K562 (cell line): ENCODE data around the gene EPHB2. TPM values are rescaled to one million over a fixed set of nuclear protein-coding genes. Genes with fewer than 3 reads are reported as not detected.

Experiments used
- ATAC-seq: fragments of 200-7000 bp; cut with Tn5 transposase; 3 replicates; pipeline ENCODE4 v1.9.1; 2020; ENCODE audit warnings: moderate library complexity
- BruUV-seq: library from RNA; stranded (reverse); fragments of 400-500 nt; replicated peaks from 2 replicates; lab custom pipeline; 2021; lab: Mats Ljungman, UMichigan
- CTCF ChIA-PET: fragments of 300-600 bp; formaldehyde crosslinking; extraction: SDS; loops from one replicate; lab custom pipeline; 2021; ENCODE audit warnings: low intra/inter-chr PET ratio; lab: Yijun Ruan, JAX
- POLR2A ChIA-PET: fragments of 300-600, 350-650 bp; sonication (Branson Sonifier 250); formaldehyde crosslinking; extraction: SDS; loops from one replicate; lab custom pipeline; 2021; ENCODE audit warnings: antibody characterized with exemption, inconsistent platforms; lab: Yijun Ruan, JAX
- DNase-seq, 4 experiments: peaks; one replicate each; pipeline versions ENCODE4 v3.0.0 to v3.0.0-alpha.2; 2011 to 2018; ENCODE audit warnings: low spot score in 3 of 4, mixed read lengths in 3 of 4; ENCODE audit errors: extremely low read depth in 1 of 4
- FAIRE-seq: peaks from 2 replicates; lab custom pipeline; 2011; peaks lifted over from hg19 to GRCh38; lab: Jason Lieb, UNC
- H2AFZ ChIP-seq: 2 replicates; pipeline ENCODE4 v1.6.0; 2011; ENCODE audit warnings: low read depth, low read length, control low read depth, inconsistent platforms
- H3K27ac ChIP-seq: fragments of 200-600 bp; 3 replicates; pipeline ENCODE4 v1.8.0; 2011; ENCODE audit warnings: low read depth, mild to moderate bottlenecking, control low read depth, inconsistent platforms, low read length, moderate library complexity, mixed read lengths; ENCODE audit errors: extremely low read depth
- H3K27me3 ChIP-seq, 2 experiments: fragments of 300-600 bp in 1 of 2; 2 replicates in 1 of 2; 3 replicates in 1 of 2; pipeline versions ENCODE4 v1.6.0 to v1.8.0; 2011; ENCODE audit warnings: inconsistent platforms in 2 of 2, low read length in 2 of 2, mild to moderate bottlenecking in 1 of 2, mixed read lengths in 1 of 2, moderate library complexity in 1 of 2; ENCODE audit not compliant: control insufficient read depth in 2 of 2, insufficient read depth in 2 of 2
- H3K36me3 ChIP-seq: fragments of 300-600 bp; 3 replicates; pipeline ENCODE4 v1.8.0; 2011; ENCODE audit warnings: mild to moderate bottlenecking, low read length, inconsistent platforms; ENCODE audit not compliant: control insufficient read depth, insufficient read depth
- H3K4me1 ChIP-seq, 2 experiments: fragments of 200-600 bp in 1 of 2; replicated peaks in 1 of 2; 2 replicates in 1 of 2; 3 replicates in 1 of 2; pipeline versions ENCODE4 v1.5.1 to v1.8.0; 2011; ENCODE audit warnings: inconsistent platforms in 2 of 2, low read length in 2 of 2, mild to moderate bottlenecking in 1 of 2, mixed read lengths in 1 of 2, moderate library complexity in 1 of 2; ENCODE audit not compliant: control insufficient read depth in 2 of 2, insufficient read depth in 2 of 2
- H3K4me2 ChIP-seq: 2 replicates; pipeline ENCODE4 v1.6.1; 2011; ENCODE audit warnings: low read length, control low read depth, inconsistent platforms, mixed read lengths; ENCODE audit not compliant: insufficient read depth
- H3K4me3 ChIP-seq: fragments of 200-600 bp; sonication (generic), shearing (Covaris generic); 2 replicates; pipeline ENCODE4 v1.5.1; 2016; ENCODE audit warnings: control low read depth, inconsistent platforms
- H3K79me2 ChIP-seq: fragments of 200-600 bp; 3 replicates; pipeline ENCODE4 v1.8.0; 2011; ENCODE audit warnings: low read length, inconsistent platforms; ENCODE audit not compliant: control insufficient read depth, insufficient read depth
- H3K9ac ChIP-seq, 2 experiments: 2 replicates each; pipeline versions ENCODE4 v1.6.0 to v1.6.1; 2011; ENCODE audit warnings: low read depth in 2 of 2, low read length in 2 of 2, control low read depth in 1 of 2, inconsistent platforms in 1 of 2, mild to moderate bottlenecking in 1 of 2, mixed read lengths in 1 of 2; ENCODE audit not compliant: insufficient read depth in 1 of 2
- H3K9me1 ChIP-seq: one replicate; pipeline ENCODE4 v1.6.0; 2011; ENCODE audit warnings: inconsistent platforms, mild to moderate bottlenecking, low read length, moderate library complexity; ENCODE audit not compliant: control insufficient read depth, insufficient read depth
- H3K9me3 ChIP-seq: replicated peaks from 2 replicates; pipeline ENCODE4 v1.5.1; 2011; ENCODE audit warnings: low read depth, low read length, inconsistent platforms; ENCODE audit not compliant: control insufficient read depth, insufficient read depth
- H4K20me1 ChIP-seq: replicated peaks from 2 replicates; pipeline ENCODE4 v1.6.1; 2011; ENCODE audit warnings: low read length, inconsistent platforms, mixed read lengths; ENCODE audit not compliant: control insufficient read depth, insufficient read depth
- ARHGAP35 ChIP-seq: fragments of 450-650 bp; IDR thresholded peaks from 2 replicates; pipeline ENCODE4 v1.6.1; 2018; ENCODE audit not compliant: partially characterized antibody
- ARID1B ChIP-seq: fragments of 450-650 bp; IDR thresholded peaks from 2 replicates; pipeline ENCODE4 v1.6.1; 2016; ENCODE audit warnings: antibody characterized with exemption, mild to moderate bottlenecking, inconsistent platforms
- BACH1 ChIP-seq: fragments of 200-800 bp; sonication (Bioruptor generic); IDR thresholded peaks from 2 replicates; pipeline ENCODE4 v1.6.1; 2016; ENCODE audit warnings: missing genetic modification characterization, missing compliant biosample characterization
- C11orf30 ChIP-seq: fragments of 450-650 bp; IDR thresholded peaks from 2 replicates; pipeline ENCODE4 v1.6.1; 2016; ENCODE audit warnings: low read depth, mild to moderate bottlenecking
- CBFA2T2 ChIP-seq: fragments of 450-650 bp; conservative IDR thresholded peaks from 2 replicates; pipeline ENCODE4 v1.6.1; 2017; ENCODE audit warnings: mild to moderate bottlenecking
- CREBBP ChIP-seq: IDR thresholded peaks from one replicate; pipeline ENCODE4 v1.6.1; 2012; ENCODE audit warnings: low read depth, mild to moderate bottlenecking, control low read depth, inconsistent platforms, low read length
- CREM ChIP-seq: IDR thresholded peaks from 2 replicates; pipeline ENCODE4 v1.6.1; 2014; ENCODE audit warnings: antibody characterized with exemption, low read depth
- GTF2E2 ChIP-seq: fragments of 200-800 bp; sonication (Bioruptor generic); IDR thresholded peaks from 2 replicates; pipeline ENCODE4 v1.6.1; 2016; ENCODE audit warnings: missing genetic modification characterization, missing compliant biosample characterization
- HDAC8 ChIP-seq: fragments of 450-650 bp; IDR thresholded peaks from 2 replicates; pipeline ENCODE4 v1.6.1; 2016; ENCODE audit warnings: mild to moderate bottlenecking, missing genetic modification characterization, moderate library complexity, missing compliant biosample characterization
- KLF6 ChIP-seq: fragments of 250-450 bp; sonication (Bioruptor Pico); IDR thresholded peaks from 2 replicates; pipeline ENCODE4 v1.4.0; 2020; ENCODE audit warnings: mild to moderate bottlenecking, moderate library complexity, borderline replicate concordance
- MBD2 ChIP-seq: sonication (generic); IDR thresholded peaks from 2 replicates; pipeline ENCODE4 v1.6.1; 2016; ENCODE audit warnings: low read depth, borderline replicate concordance
- MCM7 ChIP-seq, 2 experiments: fragments of 450-650 bp; IDR thresholded peaks; 2 replicates each; pipeline ENCODE4 v1.6.1; 2016 to 2018
- NFXL1 ChIP-seq: fragments of 450-650 bp; formaldehyde crosslinking; IDR thresholded peaks from 2 replicates; pipeline ENCODE4 v1.4.0; 2021; ENCODE audit warnings: mild to moderate bottlenecking
- NFYB ChIP-seq: IDR thresholded peaks from 2 replicates; pipeline ENCODE4 v1.6.1; 2011; ENCODE audit warnings: mild to moderate bottlenecking, moderate library complexity; ENCODE audit not compliant: insufficient read length; ENCODE audit errors: extremely low read depth
- RBBP5 ChIP-seq: fragments of 200-600 bp; sonication (generic); IDR thresholded peaks from 2 replicates; pipeline ENCODE4 v1.6.1; 2012; ENCODE audit warnings: borderline replicate concordance, mild to moderate bottlenecking, low read length, control low read depth, inconsistent platforms; ENCODE audit not compliant: insufficient read depth, poor library complexity, severe bottlenecking
- TARDBP ChIP-seq: fragments of 450-650 bp; IDR thresholded peaks from 2 replicates; pipeline ENCODE4 v1.6.1; 2016
- ZNF445 ChIP-seq: fragments of 250-450 bp; sonication (Bioruptor Pico); IDR thresholded peaks from 2 replicates; pipeline ENCODE4 v1.4.0; 2020; ENCODE audit warnings: low read depth, mild to moderate bottlenecking, moderate library complexity
- ZNF639 ChIP-seq, 2 experiments: fragments of 200-800 bp in 1 of 2; sonication (Bioruptor generic) in 1 of 2; sonication (generic) in 1 of 2; formaldehyde crosslinking in 1 of 2; IDR thresholded peaks in 1 of 2; conservative IDR thresholded peaks in 1 of 2; 2 replicates each; pipeline versions ENCODE4 v1.5.0 to v1.6.1; 2016 to 2020; ENCODE audit warnings: missing compliant biosample characterization in 1 of 2, missing genetic modification characterization in 1 of 2, missing genetic modification reagents in 1 of 2
- WGBS: fragments of 100-300 bp; shearing (Covaris generic); methylation state at CpG from one replicate; pipeline ENCODE4 v1.1.6; 2016; ENCODE audit warnings: low coverage, mixed read lengths; ENCODE audit not compliant: insufficient coverage; ENCODE audit errors: missing lambda C conversion rate; 5-methylcytosine and 5-hydroxymethylcytosine counted together
- in situ Hi-C: fragments of 300-500 bp; cut with MboI; formaldehyde crosslinking; loops from 4 replicates; pipeline ENCODE4 v1.15.0; 2018; ENCODE audit warnings: inconsistent platforms, mixed read lengths
- intact Hi-C: fragments of 100-400 bp; cut with micrococcal nuclease; formaldehyde crosslinking; loops from 2 replicates; pipeline ENCODE4 v1.14.2; 2022
- polyA plus RNA-seq, 8 experiments: library from polyadenylated mRNA; depleted of rRNA in 4 of 8; stranded (reverse) in 5 of 8; unstranded in 3 of 8; fragments of >200 nt; fragmentation: Nextera tagmentation in 2 of 8; fragmentation: Illumina TruSeq in 1 of 8; extraction: Ambion mirVana in 2 of 8; extraction: Trizol in 1 of 8; gene quantifications; 2 replicates each; pipeline versions ENCODE4 v1.2.1 to v1.2.3, GENCODE V29; 2011 to 2014; ENCODE audit warnings: inconsistent platforms in 1 of 8, missing spikeins in 1 of 8
- total RNA-seq, 7 experiments: library from RNA; depleted of rRNA in 6 of 7; stranded (reverse); fragments of >200 nt in 6 of 7; fragmentation: Illumina TruSeq in 2 of 7; extraction: Trizol in 2 of 7; gene quantifications; 2 replicates each; pipeline versions ENCODE4 v1.2.1 to v1.2.3, GENCODE V29; 2011 to 2021; ENCODE audit warnings: low replicate concordance in 1 of 7
- TF ChIP-seq, protein P1 (sequence below): fragments of 250-450 bp; sonication (Bioruptor Pico); IDR thresholded peaks from 2 replicates; pipeline ENCODE4 v1.8.0; 2021; ENCODE audit warnings: moderate library complexity, mild to moderate bottlenecking, inconsistent platforms

The EPHB2 gene
- total and polyA plus RNA-seq, 9 of the 15 experiments (the other 6 are each of a cell fraction or from before 2014, with no cell fraction given): not detected

GRCh38 chr1:22915231-22915630 lies 204.6 kb downstream of the EPHB2 start (continued):
- TF ChIP-seq NFXL1: no peak
- no peak for TF ChIP-seq MBD2
- TF ChIP-seq NFYB: no peak
- no peak for TF ChIP-seq TARDBP
- TF ChIP-seq ARHGAP35: no peak
- TF ChIP-seq HDAC8 (tag): no peak
- no peak for TF ChIP-seq CBFA2T2
- TF ChIP-seq, protein P1, sequence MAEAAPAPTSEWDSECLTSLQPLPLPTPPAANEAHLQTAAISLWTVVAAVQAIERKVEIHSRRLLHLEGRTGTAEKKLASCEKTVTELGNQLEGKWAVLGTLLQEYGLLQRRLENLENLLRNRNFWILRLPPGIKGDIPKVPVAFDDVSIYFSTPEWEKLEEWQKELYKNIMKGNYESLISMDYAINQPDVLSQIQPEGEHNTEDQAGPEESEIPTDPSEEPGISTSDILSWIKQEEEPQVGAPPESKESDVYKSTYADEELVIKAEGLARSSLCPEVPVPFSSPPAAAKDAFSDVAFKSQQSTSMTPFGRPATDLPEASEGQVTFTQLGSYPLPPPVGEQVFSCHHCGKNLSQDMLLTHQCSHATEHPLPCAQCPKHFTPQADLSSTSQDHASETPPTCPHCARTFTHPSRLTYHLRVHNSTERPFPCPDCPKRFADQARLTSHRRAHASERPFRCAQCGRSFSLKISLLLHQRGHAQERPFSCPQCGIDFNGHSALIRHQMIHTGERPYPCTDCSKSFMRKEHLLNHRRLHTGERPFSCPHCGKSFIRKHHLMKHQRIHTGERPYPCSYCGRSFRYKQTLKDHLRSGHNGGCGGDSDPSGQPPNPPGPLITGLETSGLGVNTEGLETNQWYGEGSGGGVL (CRISPR knock-in tag): no peak

- H3K4me3 ChIP-seq: no peak overlapping the region
- no peaks in the 10 kb centered on the region; the same call in 1 of the 2 replicates for H3K9me3 ChIP-seq
- DNase-seq: no peak
- H3K27ac ChIP-seq: no peak overlapping the region
- 0 out of 4 replicates have a peak overlapping the region, but pooled peaks of 1 of the 2 experiments have one; percentile 37 for H3K9ac ChIP-seq
- POLR2A ChIA-PET: interaction anchor here (0.7 kb wide), 2 partner anchors 25 to 526 kb away, joined by 3 read pairs; no protein-coding TSS in a partner anchor
- peaks cover 39 to 87% of the 10 kb centered on the region in 2 experiments for H3K27me3 ChIP-seq
- WGBS: 1% methylated on average over 15 of the region's 15 CpGs
- intact Hi-C loops (no loop called here), in situ Hi-C loops (no loop called here)
- no peaks in the 10 kb centered on the region for H3K9me1 ChIP-seq
- no peak overlapping the region for H3K4me2 ChIP-seq
- no peaks in the 10 kb centered on the region for H3K79me2 ChIP-seq
- H3K4me1 ChIP-seq: peaks cover 0 to 3% of the 10 kb centered on the region in 2 experiments; a peak in 1 of 5 replicates
- H4K20me1 ChIP-seq: peaks cover 23% of the 10 kb centered on the region; the same call in 1 of the 2 replicates
- BruUV-seq: no TSS peak
- no peak for ATAC-seq
- H3K36me3 ChIP-seq: no peaks in the 10 kb centered on the region
- CTCF ChIA-PET: no interaction called here
- H2AFZ ChIP-seq: no peak overlapping the region
- no peak for FAIRE-seq
- TF ChIP-seq CREM (no peak), GTF2E2 (tag) (no peak), RBBP5 (no peak), ARID1B (no peak), ZNF639 (CRISPR knock-in tag; conservative IDR thresholded peaks at IDR 0.05 in 1 of 2, IDR thresholded peaks at IDR 0.05 in 1 of 2) (no peak), CREBBP (no peak), ZNF445 (CRISPR knock-in tag) (no peak), C11orf30 (no peak), BACH1 (no peak), KLF6 (CRISPR knock-in tag) (no peak), MCM7 (IDR thresholded peaks at IDR 0.05) (no peak)
Measured at GRCh38 chr1:22915816-22916470, 205.3 kb downstream of the EPHB2 start.
